ENCODE results near the gene SHMT2. TPM values are rescaled to one million over a fixed set of nuclear protein-coding genes. Genes with fewer than 3 reads are reported as not detected.

Gene SHMT2
- total RNA-seq, 1 donor = 303 TPM

DNA sequence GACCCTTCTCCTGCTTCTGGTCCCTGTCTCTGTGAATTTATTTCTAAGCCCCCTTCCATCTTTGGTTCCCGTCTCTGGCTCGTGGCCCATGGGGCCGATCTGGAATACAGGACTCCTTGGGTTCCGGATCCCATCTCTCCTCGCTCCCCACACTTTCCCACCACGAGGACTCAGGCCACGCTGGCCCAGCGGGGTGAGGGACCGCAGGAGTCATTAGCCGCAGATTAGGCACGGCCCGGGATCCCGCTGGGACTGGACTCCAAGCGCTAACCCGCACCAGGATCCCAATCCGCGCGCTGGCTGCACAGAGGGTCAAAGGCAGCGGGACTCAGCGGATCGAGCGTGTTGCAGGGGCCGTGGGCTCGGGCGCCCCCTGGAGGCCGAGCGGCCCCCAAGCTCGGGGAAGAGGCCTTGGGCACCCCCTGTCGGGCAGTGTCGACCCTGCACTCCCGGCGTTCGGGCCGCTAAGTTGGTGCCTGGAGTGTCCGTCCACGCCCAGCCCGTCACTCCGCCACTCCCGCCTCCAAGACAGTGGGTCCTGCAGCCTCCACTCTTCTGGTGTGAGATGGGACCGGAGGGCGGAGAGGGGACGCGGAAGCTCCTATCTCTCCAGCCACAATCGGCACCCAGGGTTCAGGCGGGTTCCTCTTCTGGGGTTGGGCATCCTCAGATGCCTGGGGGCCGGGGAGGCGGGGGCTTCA lies 9.5 kb downstream of the SHMT2 start:
- peak; percentile 86 for DNase-seq (ENCODE audit: low read depth)
- TF ChIP-seq, protein P1, sequence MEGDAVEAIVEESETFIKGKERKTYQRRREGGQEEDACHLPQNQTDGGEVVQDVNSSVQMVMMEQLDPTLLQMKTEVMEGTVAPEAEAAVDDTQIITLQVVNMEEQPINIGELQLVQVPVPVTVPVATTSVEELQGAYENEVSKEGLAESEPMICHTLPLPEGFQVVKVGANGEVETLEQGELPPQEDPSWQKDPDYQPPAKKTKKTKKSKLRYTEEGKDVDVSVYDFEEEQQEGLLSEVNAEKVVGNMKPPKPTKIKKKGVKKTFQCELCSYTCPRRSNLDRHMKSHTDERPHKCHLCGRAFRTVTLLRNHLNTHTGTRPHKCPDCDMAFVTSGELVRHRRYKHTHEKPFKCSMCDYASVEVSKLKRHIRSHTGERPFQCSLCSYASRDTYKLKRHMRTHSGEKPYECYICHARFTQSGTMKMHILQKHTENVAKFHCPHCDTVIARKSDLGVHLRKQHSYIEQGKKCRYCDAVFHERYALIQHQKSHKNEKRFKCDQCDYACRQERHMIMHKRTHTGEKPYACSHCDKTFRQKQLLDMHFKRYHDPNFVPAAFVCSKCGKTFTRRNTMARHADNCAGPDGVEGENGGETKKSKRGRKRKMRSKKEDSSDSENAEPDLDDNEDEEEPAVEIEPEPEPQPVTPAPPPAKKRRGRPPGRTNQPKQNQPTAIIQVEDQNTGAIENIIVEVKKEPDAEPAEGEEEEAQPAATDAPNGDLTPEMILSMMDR (IDR thresholded peaks at IDR 0.05; ENCODE audit: insufficient read depth, low read length) = peak; percentile 100
- peak overlapping the region; percentile 76 for H3K4me3 ChIP-seq (ENCODE audit: low read depth, low read length)

- peak overlapping the region; percentile 76 for H3K4me3 ChIP-seq (ENCODE audit: low read depth, low read length)
- DNase-seq (ENCODE audit: low read depth) = no peak
- TF ChIP-seq, protein P1 (IDR thresholded peaks at IDR 0.05; ENCODE audit: insufficient read depth, low read length) = peak; percentile 2
These were observed 10.1 kb downstream of the SHMT2 start for GRCh38 chr12:57239587-57240065.

- H3K4me3 ChIP-seq (ENCODE audit: low read depth, low read length) = peak overlapping the region; percentile 76
- TF ChIP-seq, protein P1 (IDR thresholded peaks at IDR 0.05; ENCODE audit: insufficient read depth, low read length) = peak; percentile 10
These were observed 10.8 kb downstream of the SHMT2 start for GRCh38 chr12:57240066-57240921.

DNA sequence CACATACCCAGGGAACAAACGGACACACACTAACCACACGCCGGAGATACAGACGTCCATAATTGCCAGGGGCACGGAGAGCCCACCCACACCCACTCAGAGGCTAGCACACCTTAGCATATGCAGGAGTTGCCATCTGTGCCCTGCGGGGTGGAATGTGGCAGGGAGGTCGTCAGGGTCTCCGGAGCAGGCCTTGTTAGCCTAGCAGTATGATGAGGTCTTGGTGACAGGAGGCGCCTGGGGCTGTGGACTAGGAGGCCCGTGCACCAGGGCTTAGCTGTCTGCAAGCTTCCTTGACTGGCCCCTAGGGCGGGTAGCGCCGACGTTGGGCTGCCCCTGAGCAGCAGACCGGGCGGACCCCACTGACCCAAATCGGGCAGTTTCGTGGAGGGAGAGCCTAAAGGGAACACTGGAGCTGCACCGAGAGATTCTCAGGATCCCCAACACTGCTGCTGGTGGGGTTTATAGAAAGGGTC lies 11.5 kb downstream of the SHMT2 start:
- H3K4me3 ChIP-seq (ENCODE audit: low read depth, low read length) = peak overlapping the region; percentile 76
- TF ChIP-seq, protein P1 (IDR thresholded peaks at IDR 0.05; ENCODE audit: insufficient read depth, low read length) = peak; percentile 15
- DNase-seq (ENCODE audit: low read depth) = no peak

More at GRCh38 chr12:57240066-57240921, 10.8 kb downstream of the SHMT2 start:
- peak; percentile 60 for DNase-seq (ENCODE audit: low read depth)

DNA sequence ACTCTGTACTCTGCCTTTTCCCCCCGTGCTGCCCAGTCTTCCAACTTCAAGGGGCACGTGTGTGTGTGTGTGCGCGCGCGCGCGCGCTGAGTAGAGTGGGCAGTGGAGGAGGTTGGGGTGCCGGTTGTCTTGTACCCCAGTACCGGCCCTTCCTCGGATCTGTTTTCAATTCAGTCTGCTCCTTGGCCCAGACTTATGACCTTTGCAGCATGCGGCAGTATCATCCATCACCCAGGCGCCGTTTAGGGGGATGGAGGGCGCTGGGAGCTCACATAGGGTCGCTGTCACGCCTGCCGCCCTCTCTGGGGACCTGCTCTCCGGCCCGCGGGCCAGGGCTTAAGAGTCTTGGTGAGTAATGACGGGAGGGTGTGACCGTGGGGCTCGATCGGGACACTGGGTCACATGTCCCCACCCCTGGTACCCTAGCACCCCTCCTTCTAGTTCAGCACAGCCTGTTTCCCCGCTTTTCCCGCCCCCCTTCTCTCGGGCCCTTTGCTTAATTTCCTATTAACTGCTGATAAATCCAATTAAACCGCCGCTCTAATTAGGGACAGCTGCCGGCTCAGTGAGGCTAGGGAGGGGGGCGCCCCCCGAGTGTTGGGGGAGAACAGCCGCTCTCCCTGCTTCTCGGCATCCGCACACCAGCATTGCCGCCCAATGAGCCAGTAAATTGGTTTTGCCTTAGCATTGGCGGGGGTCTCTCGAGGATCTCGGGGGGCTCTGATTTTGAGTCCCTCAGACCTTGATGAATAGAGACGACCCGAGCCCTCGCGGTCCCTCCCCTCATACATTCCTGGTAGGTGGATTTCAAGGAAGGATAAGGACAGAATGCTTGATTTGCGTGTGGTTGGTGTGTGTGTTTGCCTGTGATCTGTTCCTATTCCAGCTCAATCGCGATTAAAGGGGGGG lies 12.1 kb downstream of the SHMT2 start:
- H3K4me3 ChIP-seq (ENCODE audit: low read depth, low read length) = peak overlapping the region; percentile 76
- DNase-seq (ENCODE audit: low read depth) = no peak

More for the DNA sequence above, 12.1 kb downstream of the SHMT2 start:
- TF ChIP-seq, protein P1 (IDR thresholded peaks at IDR 0.05; ENCODE audit: insufficient read depth, low read length) = no peak

Measured in fibroblast of the aortic adventitia (primary cell).